ENCODE results near the gene GJD4. TPM values are rescaled to one million over a fixed set of nuclear protein-coding genes. Genes with fewer than 3 reads are reported as not detected.

Gene GJD4
- total and polyA plus RNA-seq, 8 donors = 0.11 to 0.13 TPM; not detected in 6

DNA sequence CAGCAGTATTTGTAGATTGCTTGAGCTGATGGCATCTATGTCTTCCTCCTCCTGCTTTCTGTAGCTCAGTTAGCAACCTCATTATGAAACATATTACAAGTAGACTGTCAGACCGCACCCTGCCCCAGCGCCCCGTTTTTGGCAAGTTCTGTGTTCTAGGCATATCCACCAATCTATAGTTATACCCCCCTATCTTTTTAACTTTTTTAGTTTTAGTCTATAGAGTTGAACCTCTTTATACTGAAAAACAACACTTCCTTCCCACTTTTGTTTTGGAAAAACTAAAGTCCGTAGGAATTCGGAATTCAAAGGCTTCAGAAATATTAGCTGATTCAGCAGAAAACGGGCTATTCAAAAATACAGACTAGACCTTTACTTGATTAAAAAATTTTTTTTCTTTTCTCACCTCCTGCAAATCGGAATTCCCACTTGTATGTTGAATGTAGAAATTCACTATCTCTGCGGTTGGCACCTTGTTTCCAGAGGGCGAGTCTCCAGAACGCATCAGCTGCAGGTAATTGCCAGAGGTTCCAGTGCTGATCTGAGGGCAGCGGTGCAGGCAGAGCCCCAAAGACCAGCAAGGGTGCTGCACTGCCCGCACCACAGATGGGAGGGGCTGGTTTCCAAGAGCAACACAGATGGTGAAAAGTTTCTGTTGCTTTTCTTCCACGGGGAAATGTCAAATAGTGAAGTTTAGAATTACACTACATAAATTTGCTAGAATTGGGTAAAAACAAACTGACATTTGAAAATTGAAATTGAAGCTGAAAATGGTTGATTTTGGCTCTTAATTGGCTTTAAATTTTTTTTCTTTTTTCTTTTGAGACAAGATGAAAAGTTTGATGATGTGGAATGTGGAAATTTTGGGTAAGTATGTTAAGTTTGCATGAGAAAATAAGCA lies 39.2 kb downstream of the GJD4 start:
- intact Hi-C loops (cut with DNase I) = no loop called here
- Histone ChIP-seq H3K4me3 (peak overlapping the region; percentile 65 to 69), H3K27me3 (peaks cover 0 to 62% of the 10 kb centered on the region in 2 donors), H3K4me1 (peaks cover 0 to 36% of the 10 kb centered on the region in 2 donors), H3K36me3 (no peaks in the 10 kb centered on the region), H3K9me3 (no peaks in the 10 kb centered on the region), H3K27ac (peak overlapping the region in 1 of 2 donors; percentile 58)
- ATAC-seq (no peak), DNase-seq (no peak)
- TF ChIP-seq, protein P1, sequence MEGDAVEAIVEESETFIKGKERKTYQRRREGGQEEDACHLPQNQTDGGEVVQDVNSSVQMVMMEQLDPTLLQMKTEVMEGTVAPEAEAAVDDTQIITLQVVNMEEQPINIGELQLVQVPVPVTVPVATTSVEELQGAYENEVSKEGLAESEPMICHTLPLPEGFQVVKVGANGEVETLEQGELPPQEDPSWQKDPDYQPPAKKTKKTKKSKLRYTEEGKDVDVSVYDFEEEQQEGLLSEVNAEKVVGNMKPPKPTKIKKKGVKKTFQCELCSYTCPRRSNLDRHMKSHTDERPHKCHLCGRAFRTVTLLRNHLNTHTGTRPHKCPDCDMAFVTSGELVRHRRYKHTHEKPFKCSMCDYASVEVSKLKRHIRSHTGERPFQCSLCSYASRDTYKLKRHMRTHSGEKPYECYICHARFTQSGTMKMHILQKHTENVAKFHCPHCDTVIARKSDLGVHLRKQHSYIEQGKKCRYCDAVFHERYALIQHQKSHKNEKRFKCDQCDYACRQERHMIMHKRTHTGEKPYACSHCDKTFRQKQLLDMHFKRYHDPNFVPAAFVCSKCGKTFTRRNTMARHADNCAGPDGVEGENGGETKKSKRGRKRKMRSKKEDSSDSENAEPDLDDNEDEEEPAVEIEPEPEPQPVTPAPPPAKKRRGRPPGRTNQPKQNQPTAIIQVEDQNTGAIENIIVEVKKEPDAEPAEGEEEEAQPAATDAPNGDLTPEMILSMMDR (IDR thresholded peaks at IDR 0.05) = no peak

DNA sequence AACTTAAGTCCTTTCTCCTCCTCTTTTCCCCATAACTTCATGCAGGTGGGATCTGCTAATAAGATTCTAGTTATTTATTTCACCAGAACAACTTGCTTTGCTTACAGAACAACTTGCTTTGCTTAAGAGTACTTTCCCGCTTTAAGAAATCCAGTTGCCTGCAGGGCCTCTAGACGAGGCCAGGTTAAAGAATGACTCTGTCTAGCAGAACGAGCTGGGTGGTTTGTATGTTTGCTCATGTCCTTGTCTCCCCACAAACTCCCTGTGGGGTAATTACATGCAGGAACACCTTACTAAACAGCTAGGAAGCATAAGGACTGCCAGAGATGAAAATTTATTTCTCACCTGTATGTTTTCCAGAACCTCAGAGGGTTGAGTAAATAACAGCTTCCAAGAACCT lies 45.8 kb downstream of the GJD4 start:
- intact Hi-C loops (cut with DNase I) = no loop called here
- Histone ChIP-seq H3K36me3 (no peaks in the 10 kb centered on the region), H3K4me3 (no peak overlapping the region), H3K27ac (no peak overlapping the region), H3K9me3 (no peaks in the 10 kb centered on the region), H3K27me3 (no peaks in the 10 kb centered on the region), H3K4me1 (no peaks in the 10 kb centered on the region)
- DNase-seq = no peak
- TF ChIP-seq, protein P1 (IDR thresholded peaks at IDR 0.05) = no peak
- ATAC-seq = peak; percentile 78

DNA sequence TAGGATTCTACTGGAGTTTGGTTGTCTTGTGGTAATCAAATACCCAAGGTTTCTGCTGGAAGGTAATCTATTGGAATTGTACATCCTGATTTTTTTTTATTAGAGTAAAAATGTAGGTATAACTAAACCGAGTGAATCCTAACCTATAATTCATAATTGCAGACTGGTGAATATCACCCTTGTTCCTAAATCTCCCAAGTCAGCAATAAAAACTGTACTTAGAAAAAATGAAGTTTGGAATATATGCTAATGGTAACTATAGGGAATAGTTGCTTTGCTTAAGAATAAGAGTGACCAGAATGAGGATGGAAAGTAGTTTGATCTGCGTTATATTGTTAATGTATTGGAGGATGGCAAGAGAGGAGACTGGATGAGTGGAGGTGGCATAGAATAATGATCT lies 47.7 kb downstream of the GJD4 start:
- Histone ChIP-seq H3K27ac (no peak overlapping the region), H3K9me3 (no peaks in the 10 kb centered on the region), H3K4me3 (no peak overlapping the region), H3K36me3 (no peaks in the 10 kb centered on the region), H3K4me1 (no peaks in the 10 kb centered on the region), H3K27me3 (no peaks in the 10 kb centered on the region)
- DNase-seq (no peak), ATAC-seq (no peak)
- TF ChIP-seq, protein P1 (IDR thresholded peaks at IDR 0.05) = no peak
- intact Hi-C loops (cut with DNase I) = no loop called here

DNA sequence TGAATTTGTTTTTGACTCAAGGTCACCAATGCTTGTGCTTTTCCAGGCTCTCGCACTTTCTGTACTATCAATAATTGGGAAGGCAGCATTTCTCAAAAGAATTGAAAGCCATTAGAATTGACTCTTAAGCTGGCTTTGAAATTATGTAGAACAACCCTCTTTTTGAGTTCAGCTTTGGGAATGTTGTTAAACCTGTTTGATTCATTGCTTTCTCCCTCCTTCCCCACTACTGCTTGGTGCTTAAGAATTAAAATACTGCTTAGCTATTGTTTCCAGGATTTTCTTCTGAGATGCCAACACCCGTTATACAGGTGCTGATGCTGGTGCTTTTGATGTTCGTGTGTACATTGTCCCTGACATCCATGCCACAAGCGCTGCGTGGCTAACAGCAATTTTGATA lies 52.5 kb downstream of the GJD4 start:
- DNase-seq (no peak), ATAC-seq (peak; percentile 40)
- Histone ChIP-seq H3K27ac (no peak overlapping the region), H3K4me3 (no peak overlapping the region), H3K9me3 (no peaks in the 10 kb centered on the region), H3K4me1 (no peaks in the 10 kb centered on the region), H3K36me3 (no peaks in the 10 kb centered on the region), H3K27me3 (no peaks in the 10 kb centered on the region)
- intact Hi-C loops (cut with DNase I) = no loop called here
- TF ChIP-seq, protein P1 (IDR thresholded peaks at IDR 0.05) = no peak

Other genes with a start within 250 kb of the GJD4 start
- 10 to 100 TPM; 16.0 to 16.4 TPM for gene FZD8, start 37.0 kb downstream of the GJD4 start, total RNA-seq
- 1 to 10 TPM; 1.9 to 5.5 (median 4.5) TPM for gene FZD8, start 37.0 kb downstream of the GJD4 start, polyA plus RNA-seq (ENCODE audit: insufficient read length in 6 of 6)